GM18909 (cell line): Measurements from ENCODE around the gene ITIH1.
"Not testable (repeated sequence)": the region's sequence is repeated elsewhere in the genome, so short reads cannot be mapped to it uniquely, and the experiment has no call there.

Experiments
- ATAC-seq: cut with Tn5 transposase; IDR thresholded peaks from one replicate; pipeline ENCODE4 v1.9.1; 2021; ENCODE audit warnings: mild to moderate bottlenecking; ENCODE audit not compliant: unreplicated experiment, poor library complexity

The ITIH1 gene

GRCh38 chr3:52774066-52774713 is 3.2 kb upstream of the ITIH1 start:
- ATAC-seq = no peak

- no peak for ATAC-seq
These were observed 2.2 kb upstream of the ITIH1 start for GRCh38 chr3:52774901-52775864.

GRCh38 chr3:52775877-52776276 is 1.5 kb upstream of the ITIH1 start:
- no peak for ATAC-seq

GRCh38 chr3:52776486-52776885 is 913 bp upstream of the ITIH1 start:
- not testable (repeated sequence) for ATAC-seq

- ATAC-seq = no peak
These were observed 783 bp downstream of the ITIH1 start for GRCh38 chr3:52777959-52778805.

- ATAC-seq = peak; percentile 67
These were observed 1.8 kb downstream of the ITIH1 start for GRCh38 chr3:52779011-52779836.

- ATAC-seq = no peak
These were observed 2.6 kb downstream of the ITIH1 start for GRCh38 chr3:52779837-52780585.

- no peak for ATAC-seq
These were observed 4.3 kb downstream of the ITIH1 start for GRCh38 chr3:52781741-52782140.

- no peak for ATAC-seq
These were observed 5.2 kb downstream of the ITIH1 start for GRCh38 chr3:52782412-52783210.

GRCh38 chr3:52783211-52783555 is 5.8 kb downstream of the ITIH1 start:
- no peak for ATAC-seq

GRCh38 chr3:52784021-52784621 is 6.7 kb downstream of the ITIH1 start:
- ATAC-seq = no peak

GRCh38 chr3:52784931-52785590 is 7.7 kb downstream of the ITIH1 start:
- no peak for ATAC-seq

GRCh38 chr3:52786330-52787215 is 9.2 kb downstream of the ITIH1 start:
- no peak for ATAC-seq

- ATAC-seq = no peak
These were observed 9.8 kb downstream of the ITIH1 start for GRCh38 chr3:52787246-52787645.

- ATAC-seq = no peak
These were observed 10.6 kb downstream of the ITIH1 start for GRCh38 chr3:52787672-52788625.
